HEK293 (cell line): ENCODE measurements around the gene FERMT3.

Source experiments
- CTCF ChIA-PET: fragments of 350-600 bp; formaldehyde crosslinking; extraction: SDS; loops from one replicate; lab custom pipeline; 2021; ENCODE audit warnings: antibody characterized with exemption; lab: Yijun Ruan, JAX
- POLR2A ChIA-PET: fragments of 300-600 bp; formaldehyde crosslinking; extraction: SDS; loops from one replicate; lab custom pipeline; 2020; ENCODE audit warnings: antibody characterized with exemption, inconsistent platforms; lab: Yijun Ruan, JAX
- H3K27ac ChIP-seq: fragments of 200-500 bp; sonication (Bioruptor generic); 2 replicates; pipeline ENCODE4 v1.5.1; 2014; ENCODE audit warnings: low read depth, low read length, control low read depth, inconsistent platforms; ENCODE audit errors: extremely low read depth
- H3K36me3 ChIP-seq, 2 experiments: fragments of 200-500 bp in 1 of 2; sonication (Bioruptor generic) in 1 of 2; 1 replicate in 1 of 2; 2 replicates in 1 of 2; pipeline ENCODE4 v1.5.1; 2014 to 2017; ENCODE audit warnings: inconsistent platforms in 2 of 2, low read length in 2 of 2; ENCODE audit not compliant: control insufficient read depth in 2 of 2, insufficient read depth in 1 of 2
- H3K4me1 ChIP-seq: fragments of 200-500 bp; sonication (Bioruptor generic); 2 replicates; pipeline ENCODE4 v1.5.1; 2014; ENCODE audit warnings: mild to moderate bottlenecking, low read length, inconsistent platforms; ENCODE audit not compliant: control insufficient read depth, insufficient read depth
- H3K4me3 ChIP-seq: 2 replicates; pipeline ENCODE4 v1.5.1; 2011; ENCODE audit warnings: low read depth, mild to moderate bottlenecking, control low read depth, low read length, moderate library complexity
- H3K9me3 ChIP-seq: fragments of 200-500 bp; sonication (Bioruptor generic); 2 replicates; pipeline ENCODE4 v1.5.1; 2014; ENCODE audit warnings: low read depth, low read length, inconsistent platforms; ENCODE audit not compliant: control insufficient read depth, insufficient read depth
- BCL11A ChIP-seq: fragments of 450-650 bp; formaldehyde crosslinking; IDR thresholded peaks from 2 replicates; pipeline ENCODE4 v1.5.1; 2016; ENCODE audit warnings: low read depth, missing biosample characterization, missing genetic modification characterization
- BCL6B ChIP-seq: fragments of 450-650 bp; formaldehyde crosslinking; IDR thresholded peaks from 2 replicates; pipeline ENCODE4 v1.5.1; 2017; ENCODE audit warnings: missing biosample characterization, missing genetic modification characterization
- GLIS1 ChIP-seq: fragments of 450-650 bp; formaldehyde crosslinking; IDR thresholded peaks from 2 replicates; pipeline ENCODE4 v1.5.1; 2016; ENCODE audit warnings: missing biosample characterization, missing genetic modification characterization
- KLF1 ChIP-seq: fragments of 450-650 bp; formaldehyde crosslinking; IDR thresholded peaks from 2 replicates; pipeline ENCODE4 v1.5.1; 2016; ENCODE audit warnings: missing biosample characterization, missing genetic modification characterization
- PRDM1 ChIP-seq: fragments of 450-650 bp; formaldehyde crosslinking; IDR thresholded peaks from 2 replicates; pipeline ENCODE4; 2016; ENCODE audit warnings: missing biosample characterization, missing genetic modification characterization
- ZBTB44 ChIP-seq: fragments of 450-650 bp; IDR thresholded peaks from 2 replicates; pipeline ENCODE4 v1.5.1; 2018; ENCODE audit warnings: missing biosample characterization, mild to moderate bottlenecking, missing genetic modification characterization
- ZEB2 ChIP-seq: fragments of 450-650 bp; formaldehyde crosslinking; IDR thresholded peaks from 2 replicates; pipeline ENCODE4 v1.5.1; 2016; ENCODE audit warnings: missing biosample characterization, missing genetic modification characterization
- ZNF132 ChIP-seq: fragments of 450-650 bp; formaldehyde crosslinking; IDR thresholded peaks from 2 replicates; pipeline ENCODE4 v1.5.1; 2017; ENCODE audit warnings: missing biosample characterization, missing genetic modification characterization, borderline replicate concordance
- ZNF157 ChIP-seq: fragments of 450-650 bp; formaldehyde crosslinking; IDR thresholded peaks from 2 replicates; pipeline ENCODE4 v1.5.1; 2016; ENCODE audit warnings: missing biosample characterization, missing genetic modification characterization
- ZNF280D ChIP-seq: fragments of 450-650 bp; formaldehyde crosslinking; IDR thresholded peaks from 2 replicates; pipeline ENCODE4 v1.5.1; 2016; ENCODE audit warnings: missing biosample characterization, missing genetic modification characterization
- ZNF292 ChIP-seq: fragments of 450-650 bp; formaldehyde crosslinking; IDR thresholded peaks from 2 replicates; pipeline ENCODE4 v1.5.1; 2016; ENCODE audit warnings: low read depth, missing biosample characterization, missing genetic modification characterization, borderline replicate concordance
- ZNF302 ChIP-seq: fragments of 450-650 bp; formaldehyde crosslinking; IDR thresholded peaks from 2 replicates; pipeline ENCODE4 v1.5.1; 2016; ENCODE audit warnings: missing biosample characterization, missing genetic modification characterization, low read depth
- ZNF366 ChIP-seq: fragments of 450-650 bp; formaldehyde crosslinking; conservative IDR thresholded peaks from 2 replicates; pipeline ENCODE4 v1.5.1; 2016; ENCODE audit warnings: missing biosample characterization, missing genetic modification characterization
- ZNF394 ChIP-seq: fragments of 450-650 bp; formaldehyde crosslinking; IDR thresholded peaks from 2 replicates; pipeline ENCODE4 v1.5.1; 2016; ENCODE audit warnings: missing biosample characterization, missing genetic modification characterization, mild to moderate bottlenecking, moderate library complexity, borderline replicate concordance
- ZNF473 ChIP-seq: fragments of 450-650 bp; formaldehyde crosslinking; IDR thresholded peaks from 2 replicates; pipeline ENCODE4 v1.5.1; 2017; ENCODE audit warnings: missing biosample characterization, missing genetic modification characterization
- ZNF521 ChIP-seq: fragments of 450-650 bp; formaldehyde crosslinking; IDR thresholded peaks from 2 replicates; pipeline ENCODE4 v1.5.1; 2017; ENCODE audit warnings: missing biosample characterization, mild to moderate bottlenecking, missing genetic modification characterization
- ZNF610 ChIP-seq: fragments of 450-650 bp; formaldehyde crosslinking; IDR thresholded peaks from 2 replicates; pipeline ENCODE4 v1.5.1; 2016; ENCODE audit warnings: missing biosample characterization, missing genetic modification characterization, borderline replicate concordance
- ZNF626 ChIP-seq: fragments of 450-650 bp; sonication (Bioruptor Pico); formaldehyde crosslinking; IDR thresholded peaks from 2 replicates; pipeline ENCODE4 v1.5.1; 2018; ENCODE audit warnings: missing biosample characterization, missing genetic modification characterization, inconsistent platforms
- ZNF830 ChIP-seq: fragments of 450-650 bp; IDR thresholded peaks from 2 replicates; pipeline ENCODE4 v1.5.0; 2018; ENCODE audit warnings: missing biosample characterization, missing genetic modification characterization, low read depth, mild to moderate bottlenecking, moderate library complexity
- ZSCAN16 ChIP-seq: fragments of 450-650 bp; formaldehyde crosslinking; IDR thresholded peaks from 2 replicates; pipeline ENCODE4 v1.5.1; 2016; ENCODE audit warnings: missing biosample characterization, missing genetic modification characterization
- ZSCAN18 ChIP-seq: fragments of 450-650 bp; formaldehyde crosslinking; IDR thresholded peaks from 2 replicates; pipeline ENCODE4 v1.5.1; 2016; ENCODE audit warnings: missing biosample characterization, missing genetic modification characterization
- TF ChIP-seq, protein P1 (sequence below): fragments of 450-650 bp; formaldehyde crosslinking; IDR thresholded peaks from 2 replicates; pipeline ENCODE4; 2016; ENCODE audit warnings: missing biosample characterization, missing genetic modification characterization
- TF ChIP-seq, protein P2 (sequence below): fragments of 450-650 bp; formaldehyde crosslinking; optimal IDR thresholded peaks from 2 replicates; pipeline ENCODE3; 2016; ENCODE audit warnings: missing biosample characterization, mild to moderate bottlenecking, missing genetic modification characterization

The FERMT3 gene

GRCh38 chr11:64178203-64178602 is 28.3 kb upstream of the FERMT3 start:
- TF ChIP-seq ZNF521 (tag by site-specific recombination) (no peak), ZNF394 (tag by site-specific recombination) (no peak), ZNF830 (tag by site-specific recombination) (no peak), ZNF302 (no peak), ZNF366 (tag by site-specific recombination) (no peak), BCL6B (no peak), ZNF132 (tag by site-specific recombination) (no peak), PRDM1 (no peak), ZNF610 (tag by site-specific recombination) (no peak), BCL11A (tag by site-specific recombination) (no peak), GLIS1 (no peak), ZSCAN16 (tag by site-specific recombination) (no peak), ZNF280D (tag by site-specific recombination) (no peak), ZEB2 (tag by site-specific recombination) (no peak)
- TF ChIP-seq, protein P1, sequence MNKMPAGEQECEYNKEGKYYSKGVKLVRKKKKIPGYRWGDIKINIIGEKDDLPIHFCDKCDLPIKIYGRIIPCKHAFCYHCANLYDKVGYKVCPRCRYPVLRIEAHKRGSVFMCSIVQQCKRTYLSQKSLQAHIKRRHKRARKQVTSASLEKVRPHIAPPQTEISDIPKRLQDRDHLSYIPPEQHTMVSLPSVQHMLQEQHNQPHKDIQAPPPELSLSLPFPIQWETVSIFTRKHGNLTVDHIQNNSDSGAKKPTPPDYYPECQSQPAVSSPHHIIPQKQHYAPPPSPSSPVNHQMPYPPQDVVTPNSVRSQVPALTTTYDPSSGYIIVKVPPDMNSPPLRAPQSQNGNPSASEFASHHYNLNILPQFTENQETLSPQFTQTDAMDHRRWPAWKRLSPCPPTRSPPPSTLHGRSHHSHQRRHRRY, result no peak
- TF ChIP-seq, protein P2, sequence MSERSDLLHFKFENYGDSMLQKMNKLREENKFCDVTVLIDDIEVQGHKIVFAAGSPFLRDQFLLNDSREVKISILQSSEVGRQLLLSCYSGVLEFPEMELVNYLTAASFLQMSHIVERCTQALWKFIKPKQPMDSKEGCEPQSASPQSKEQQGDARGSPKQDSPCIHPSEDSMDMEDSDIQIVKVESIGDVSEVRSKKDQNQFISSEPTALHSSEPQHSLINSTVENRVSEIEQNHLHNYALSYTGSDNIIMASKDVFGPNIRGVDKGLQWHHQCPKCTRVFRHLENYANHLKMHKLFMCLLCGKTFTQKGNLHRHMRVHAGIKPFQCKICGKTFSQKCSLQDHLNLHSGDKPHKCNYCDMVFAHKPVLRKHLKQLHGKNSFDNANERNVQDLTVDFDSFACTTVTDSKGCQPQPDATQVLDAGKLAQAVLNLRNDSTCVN (tag by site-specific recombination), result no peak
- CTCF ChIA-PET, result no interaction called here
- Histone ChIP-seq H3K4me1 (no peaks in the 10 kb centered on the region), H3K36me3 (peaks cover 0 to 16% of the 10 kb centered on the region in 2 experiments; a peak in 1 of 3 replicates), H3K4me3 (no peak overlapping the region), H3K27ac (no peak overlapping the region), H3K9me3 (no peaks in the 10 kb centered on the region)
- POLR2A ChIA-PET, result interaction anchor here (0.5 kb wide), 1 partner anchor 239 kb away, joined by 3 read pairs; the partner anchor contains the start of gene NAA40

GRCh38 chr11:64178951-64179639 is 27.4 kb upstream of the FERMT3 start:
- H3K27ac ChIP-seq, result no peak overlapping the region
- H3K36me3 ChIP-seq, result peaks cover 0 to 16% of the 10 kb centered on the region in 2 experiments; a peak in 1 of 3 replicates
- POLR2A ChIA-PET, result interaction anchor here (0.6 to 1.0 kb wide), 2 partner anchors 18 to 25 kb away, joined by 3 to 5 read pairs; no protein-coding TSS in a partner anchor
- CTCF ChIA-PET, result no interaction called here
- no peaks in the 10 kb centered on the region for H3K9me3 ChIP-seq
- no peaks in the 10 kb centered on the region for H3K4me1 ChIP-seq
- no peak overlapping the region for H3K4me3 ChIP-seq
- no peak for TF ChIP-seq ZNF626 (tag by site-specific recombination)
- no peak for TF ChIP-seq ZNF157
- no peak for TF ChIP-seq ZNF473
- no peak for TF ChIP-seq ZSCAN18
- no peak for TF ChIP-seq ZBTB44 (tag by site-specific recombination)
- no peak for TF ChIP-seq ZNF292 (tag by site-specific recombination)
- TF ChIP-seq KLF1 (tag by site-specific recombination), result no peak
